DND-41 (cell line): ENCODE results near the gene SCMH1.

Source experiments
- ATAC-seq: fragments of 200-7000 bp; cut with Tn5 transposase; 3 replicates; pipeline ENCODE4 v1.9.1; 2021; ENCODE audit warnings: low read depth; ENCODE audit not compliant: insufficient read depth
- DNase-seq: peaks from one replicate; pipeline ENCODE4 v3.0.0-alpha.2; 2020
- H2AFZ ChIP-seq: 2 replicates; pipeline ENCODE4 v1.6.0; 2012; ENCODE audit warnings: low read depth, low read length
- H3K27ac ChIP-seq: 2 replicates; pipeline ENCODE4 v1.5.1; 2012; ENCODE audit warnings: low read length, inconsistent platforms
- H3K27me3 ChIP-seq: fragments of 200-600 bp; sonication (generic); 2 replicates; pipeline ENCODE4 v1.6.0; 2012; ENCODE audit warnings: low read length, mild to moderate bottlenecking, inconsistent platforms; ENCODE audit not compliant: insufficient read depth, poor library complexity
- H3K36me3 ChIP-seq: 2 replicates; pipeline ENCODE4 v1.5.1; 2012; ENCODE audit warnings: low read length, inconsistent platforms; ENCODE audit not compliant: insufficient read depth
- H3K4me1 ChIP-seq: 2 replicates; pipeline ENCODE4 v1.5.1; 2012; ENCODE audit warnings: mild to moderate bottlenecking, low read length; ENCODE audit not compliant: insufficient read depth
- H3K4me2 ChIP-seq: 2 replicates; pipeline ENCODE4 v1.6.0; 2012; ENCODE audit warnings: mild to moderate bottlenecking, moderate library complexity, low read length, inconsistent platforms; ENCODE audit not compliant: insufficient read depth
- H3K4me3 ChIP-seq, 2 experiments: fragments of 200-600 bp in 1 of 2; shearing (Covaris generic) in 1 of 2; 2 replicates each; pipeline ENCODE4 v1.5.1; 2012 to 2016; ENCODE audit warnings: inconsistent platforms in 2 of 2, low read length in 2 of 2, mild to moderate bottlenecking in 2 of 2, low read depth in 1 of 2, moderate library complexity in 1 of 2
- H3K79me2 ChIP-seq: 2 replicates; pipeline ENCODE4 v1.6.0; 2012; ENCODE audit warnings: low read length, inconsistent platforms; ENCODE audit not compliant: insufficient read depth
- H3K9ac ChIP-seq: 2 replicates; pipeline ENCODE4 v1.6.0; 2012; ENCODE audit warnings: low read depth, mild to moderate bottlenecking, inconsistent platforms, low read length, moderate library complexity
- H3K9me3 ChIP-seq: 2 replicates; pipeline ENCODE4 v1.5.1; 2012; ENCODE audit warnings: low read length, moderate library complexity, mild to moderate bottlenecking, inconsistent platforms; ENCODE audit not compliant: insufficient read depth, severe bottlenecking
- H4K20me1 ChIP-seq: 2 replicates; pipeline ENCODE4 v1.6.0; 2012; ENCODE audit warnings: low read length; ENCODE audit not compliant: insufficient read depth
- CTCF ChIP-seq: IDR thresholded peaks from 2 replicates; pipeline ENCODE4 v1.5.1; 2012; ENCODE audit warnings: borderline replicate concordance, low read length, moderate library complexity, mild to moderate bottlenecking; ENCODE audit not compliant: poor library complexity, severe bottlenecking; ENCODE audit errors: extremely low read depth
- EZH2 ChIP-seq: IDR thresholded peaks from 3 replicates; pipeline ENCODE4 v1.6.1; 2012; ENCODE audit warnings: borderline replicate concordance, low read depth, mild to moderate bottlenecking, moderate library complexity, low read length, inconsistent platforms; ENCODE audit not compliant: severe bottlenecking

Gene SCMH1

GRCh38 chr1:41274752-41275545, 32.8 kb upstream of the SCMH1 start:
- Histone ChIP-seq H4K20me1 (no peaks in the 10 kb centered on the region; the same call in 1 of the 2 replicates), H3K27ac (no peak overlapping the region), H3K9ac (no peak overlapping the region), H2AFZ (no peak overlapping the region), H3K9me3 (no peaks in the 10 kb centered on the region), H3K4me3 (no peak overlapping the region), H3K36me3 (no peaks in the 10 kb centered on the region), H3K4me2 (no peak overlapping the region), H3K27me3 (peaks cover 17% of the 10 kb centered on the region), H3K4me1 (no peaks in the 10 kb centered on the region), H3K79me2 (no peaks in the 10 kb centered on the region)
- DNase-seq (no peak), ATAC-seq (no peak)
- TF ChIP-seq CTCF (no peak), EZH2 (no peak)

GRCh38 chr1:41272601-41273000, 30.5 kb upstream of the SCMH1 start:
- ATAC-seq (no peak), DNase-seq (no peak)
- Histone ChIP-seq H3K9ac (no peak overlapping the region), H3K79me2 (no peaks in the 10 kb centered on the region), H3K4me1 (peaks cover 5% of the 10 kb centered on the region), H3K27me3 (peaks cover 22% of the 10 kb centered on the region), H3K4me3 (no peak overlapping the region), H3K4me2 (no peak overlapping the region), H3K9me3 (no peaks in the 10 kb centered on the region), H3K27ac (no peak overlapping the region), H3K36me3 (no peaks in the 10 kb centered on the region), H2AFZ (no peak overlapping the region), H4K20me1 (no peaks in the 10 kb centered on the region)
- TF ChIP-seq CTCF = no peak
- TF ChIP-seq EZH2 = no peak

GRCh38 chr1:41268154-41268770, 26.2 kb upstream of the SCMH1 start:
- Histone ChIP-seq H3K4me2 (no peak overlapping the region; the same call in 1 of the 2 replicates), H3K36me3 (no peaks in the 10 kb centered on the region), H3K27ac (no peak overlapping the region), H2AFZ (no peak overlapping the region), H3K4me3 (no peak overlapping the region), H3K27me3 (peaks cover 14% of the 10 kb centered on the region), H3K9ac (no peak overlapping the region), H4K20me1 (no peaks in the 10 kb centered on the region), H3K9me3 (no peaks in the 10 kb centered on the region), H3K4me1 (peaks cover 5% of the 10 kb centered on the region), H3K79me2 (no peaks in the 10 kb centered on the region)
- TF ChIP-seq CTCF (peak; percentile 98), EZH2 (no peak)
- ATAC-seq = peak; percentile 84
- peak; percentile 66 for DNase-seq
